GM19193 (cell line): ENCODE measurements around the gene CYFIP1.

Experiments
- POLR2A ChIP-seq: IDR thresholded peaks from 4 replicates; pipeline ENCODE4 v1.6.1; 2011; ENCODE audit not compliant: insufficient read depth, insufficient read length; ENCODE audit errors: extremely low read depth

CYFIP1 gene

GRCh38 chr15:22880981-22881738, 99.0 kb downstream of the CYFIP1 start:
- no peak for TF ChIP-seq POLR2A

GRCh38 chr15:22880068-22880980, 99.8 kb downstream of the CYFIP1 start:
- TF ChIP-seq POLR2A: no peak

GRCh38 chr15:22878103-22878502, 102.1 kb downstream of the CYFIP1 start:
- no peak for TF ChIP-seq POLR2A

GRCh38 chr15:22877607-22878006, 102.6 kb downstream of the CYFIP1 start:
- no peak for TF ChIP-seq POLR2A

- TF ChIP-seq POLR2A: no peak
Measured at GRCh38 chr15:22877117-22877516, 103.1 kb downstream of the CYFIP1 start.

- no peak for TF ChIP-seq POLR2A
Measured at GRCh38 chr15:22874966-22875365, 105.2 kb downstream of the CYFIP1 start.

GRCh38 chr15:22874256-22874655, 105.9 kb downstream of the CYFIP1 start:
- TF ChIP-seq POLR2A: no peak

- no peak for TF ChIP-seq POLR2A
Measured at GRCh38 chr15:22873841-22874240, 106.3 kb downstream of the CYFIP1 start.

- no peak for TF ChIP-seq POLR2A
Measured at GRCh38 chr15:22872936-22873701, 107.0 kb downstream of the CYFIP1 start.

GRCh38 chr15:22871481-22872086, 108.6 kb downstream of the CYFIP1 start:
- no peak for TF ChIP-seq POLR2A

- TF ChIP-seq POLR2A: no peak
Measured at GRCh38 chr15:22870865-22871264, 109.3 kb downstream of the CYFIP1 start.

GRCh38 chr15:22869856-22870255, 110.3 kb downstream of the CYFIP1 start:
- peak; percentile 31 for TF ChIP-seq POLR2A

GRCh38 chr15:22868928-22869327, 111.2 kb downstream of the CYFIP1 start:
- TF ChIP-seq POLR2A: no peak

GRCh38 chr15:22868495-22868894, 111.7 kb downstream of the CYFIP1 start:
- no peak for TF ChIP-seq POLR2A

GRCh38 chr15:22867886-22868285, 112.3 kb downstream of the CYFIP1 start:
- no peak for TF ChIP-seq POLR2A

GRCh38 chr15:22866079-22866478, 114.1 kb downstream of the CYFIP1 start:
- TF ChIP-seq POLR2A: no peak

GRCh38 chr15:22863356-22863755, 116.8 kb downstream of the CYFIP1 start:
- TF ChIP-seq POLR2A: no peak
